WTC11 (cell line): Measurements from ENCODE around the gene PTPN3. TPM values are rescaled to one million over a fixed set of nuclear protein-coding genes. Genes with fewer than 3 reads are reported as not detected.

Experiments
- ATAC-seq: fragments of 200-7000 bp; cut with Tn5 transposase; 2 replicates; pipeline ENCODE4 v1.10.0; 2021; ENCODE audit warnings: mild to moderate bottlenecking, moderate library complexity
- CTCF ChIA-PET: fragments of 300-600 bp; sonication (Branson Sonifier 250); formaldehyde crosslinking; loops from one replicate; lab custom pipeline; 2021; ENCODE audit warnings: antibody characterized with exemption; lab: Charles Lee
- POLR2A ChIA-PET: fragments of 350-600 bp; sonication (Branson Sonifier 250); formaldehyde crosslinking; loops from one replicate; lab custom pipeline; 2021; ENCODE audit warnings: antibody characterized with exemption; lab: Charles Lee
- DNase-seq: peaks from one replicate; pipeline ENCODE4 v3.0.0; 2021; ENCODE audit warnings: low spot score
- H3K27ac Mint-ChIP-seq: 2 replicates; pipeline ENCODE4 v1.8.0; 2021; ENCODE audit warnings: mixed read lengths
- H3K27me3 Mint-ChIP-seq: 2 replicates; pipeline ENCODE4 v1.8.0; 2021; ENCODE audit warnings: low read depth, mild to moderate bottlenecking, moderate library complexity, mixed read lengths
- H3K36me3 Mint-ChIP-seq: 2 replicates; pipeline ENCODE4 v1.8.0; 2021; ENCODE audit warnings: mixed read lengths
- H3K4me1 Mint-ChIP-seq: 2 replicates; pipeline ENCODE4 v1.8.0; 2022; ENCODE audit warnings: mixed read lengths
- H3K4me3 Mint-ChIP-seq: 2 replicates; pipeline ENCODE4 v1.8.0; 2021; ENCODE audit warnings: mild to moderate bottlenecking, moderate library complexity, mixed read lengths
- H3K9me3 Mint-ChIP-seq: 2 replicates; pipeline ENCODE4 v1.8.0; 2021; ENCODE audit warnings: mixed read lengths
- HMGA2 ChIP-seq: fragments of 250-450 bp; sonication (Bioruptor Pico); IDR thresholded peaks from 2 replicates; pipeline ENCODE4 v1.4.0; 2021; ENCODE audit warnings: mild to moderate bottlenecking, moderate library complexity
- JAZF1 ChIP-seq: fragments of 250-450 bp; sonication (Bioruptor Pico); IDR thresholded peaks from 2 replicates; pipeline ENCODE4 v1.9.0; 2021; ENCODE audit warnings: moderate library complexity, mild to moderate bottlenecking, inconsistent platforms
- NR1H2 ChIP-seq: sonication (generic); formaldehyde crosslinking; IDR thresholded peaks from 2 replicates; pipeline ENCODE4 v1.9.0; 2021; ENCODE audit warnings: mild to moderate bottlenecking, moderate library complexity, missing genetic modification reagents
- NR2C2 ChIP-seq: sonication (generic); formaldehyde crosslinking; IDR thresholded peaks from 2 replicates; pipeline ENCODE4 v1.8.0; 2022; ENCODE audit warnings: mild to moderate bottlenecking, missing genetic modification reagents
- OVOL2 ChIP-seq: fragments of 250-450 bp; sonication (Bioruptor Pico); IDR thresholded peaks from 2 replicates; pipeline ENCODE4 v1.9.0; 2021; ENCODE audit warnings: mild to moderate bottlenecking, borderline replicate concordance
- USF1 ChIP-seq: sonication (generic); formaldehyde crosslinking; IDR thresholded peaks from 2 replicates; pipeline ENCODE4 v1.8.0; 2022; ENCODE audit warnings: mild to moderate bottlenecking, missing genetic modification reagents
- total RNA-seq: library from RNA; stranded (reverse); gene quantifications from 3 replicates; pipeline ENCODE4 v1.2.3, GENCODE V29; 2021
- TF ChIP-seq, protein P1 (sequence below): fragments of 250-450 bp; sonication (Bioruptor Pico); IDR thresholded peaks from 2 replicates; pipeline ENCODE4 v2.1.2; 2022; ENCODE audit warnings: mild to moderate bottlenecking, moderate library complexity
- TF ChIP-seq, protein P2 (sequence below): sonication (generic); formaldehyde crosslinking; IDR thresholded peaks from 2 replicates; pipeline ENCODE4 v1.8.1; 2022; ENCODE audit warnings: low read depth, mild to moderate bottlenecking, moderate library complexity, missing genetic modification reagents, borderline replicate concordance
- TF ChIP-seq, protein P3 (sequence below): fragments of 250-450 bp; sonication (Bioruptor Pico); IDR thresholded peaks from 2 replicates; pipeline ENCODE4 v1.9.0; 2021; ENCODE audit warnings: mild to moderate bottlenecking, borderline replicate concordance
- TF ChIP-seq, protein P4 (sequence below): sonication (generic); formaldehyde crosslinking; IDR thresholded peaks from 2 replicates; pipeline ENCODE4 v1.8.1; 2022; ENCODE audit warnings: mild to moderate bottlenecking, moderate library complexity, missing genetic modification reagents
- TF ChIP-seq, protein P5 (sequence below): fragments of 200-600 bp; IDR thresholded peaks from 2 replicates; pipeline ENCODE4 v1.8.0; 2022; ENCODE audit warnings: antibody characterized with exemption

PTPN3 gene
- total RNA-seq, 1 experiment from 2014 or later = 1.7 TPM

DNA sequence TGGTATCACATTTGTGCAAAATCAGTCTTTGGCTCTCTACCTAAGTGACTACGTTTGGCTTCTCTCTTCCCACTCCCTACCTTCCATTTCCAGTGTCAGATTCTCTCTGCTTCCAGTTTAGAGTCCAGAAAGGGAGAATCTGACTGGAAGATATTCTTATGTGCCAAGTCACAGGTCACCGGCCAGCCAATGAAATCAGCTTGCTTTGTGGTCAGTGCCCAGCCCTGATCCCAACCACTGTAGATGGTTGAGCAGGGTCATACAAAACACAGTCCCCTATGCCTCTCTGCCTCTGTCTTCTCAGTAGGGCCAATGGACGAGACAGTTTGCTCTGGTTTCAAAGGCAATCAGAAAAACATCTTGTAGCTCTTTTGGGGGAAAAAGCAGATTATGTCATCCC is 161.7 kb downstream of the PTPN3 start (continued):
- TF ChIP-seq, protein P1, sequence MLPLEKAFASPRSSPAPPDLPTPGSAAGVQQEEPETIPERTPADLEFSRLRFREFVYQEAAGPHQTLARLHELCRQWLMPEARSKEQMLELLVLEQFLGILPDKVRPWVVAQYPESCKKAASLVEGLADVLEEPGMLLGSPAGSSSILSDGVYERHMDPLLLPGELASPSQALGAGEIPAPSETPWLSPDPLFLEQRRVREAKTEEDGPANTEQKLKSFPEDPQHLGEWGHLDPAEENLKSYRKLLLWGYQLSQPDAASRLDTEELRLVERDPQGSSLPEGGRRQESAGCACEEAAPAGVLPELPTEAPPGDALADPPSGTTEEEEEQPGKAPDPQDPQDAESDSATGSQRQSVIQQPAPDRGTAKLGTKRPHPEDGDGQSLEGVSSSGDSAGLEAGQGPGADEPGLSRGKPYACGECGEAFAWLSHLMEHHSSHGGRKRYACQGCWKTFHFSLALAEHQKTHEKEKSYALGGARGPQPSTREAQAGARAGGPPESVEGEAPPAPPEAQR (CRISPR knock-in tag) = no peak
- TF ChIP-seq, protein P2, sequence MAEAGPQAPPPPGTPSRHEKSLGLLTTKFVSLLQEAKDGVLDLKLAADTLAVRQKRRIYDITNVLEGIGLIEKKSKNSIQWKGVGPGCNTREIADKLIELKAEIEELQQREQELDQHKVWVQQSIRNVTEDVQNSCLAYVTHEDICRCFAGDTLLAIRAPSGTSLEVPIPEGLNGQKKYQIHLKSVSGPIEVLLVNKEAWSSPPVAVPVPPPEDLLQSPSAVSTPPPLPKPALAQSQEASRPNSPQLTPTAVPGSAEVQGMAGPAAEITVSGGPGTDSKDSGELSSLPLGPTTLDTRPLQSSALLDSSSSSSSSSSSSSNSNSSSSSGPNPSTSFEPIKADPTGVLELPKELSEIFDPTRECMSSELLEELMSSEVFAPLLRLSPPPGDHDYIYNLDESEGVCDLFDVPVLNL (CRISPR knock-in tag) = no peak
- TF ChIP-seq OVOL2 (CRISPR knock-in tag) = no peak
- no peak for TF ChIP-seq NR1H2

GRCh38 chr9:109335929-109336328 is 162.2 kb downstream of the PTPN3 start:
- TF ChIP-seq, protein P3, sequence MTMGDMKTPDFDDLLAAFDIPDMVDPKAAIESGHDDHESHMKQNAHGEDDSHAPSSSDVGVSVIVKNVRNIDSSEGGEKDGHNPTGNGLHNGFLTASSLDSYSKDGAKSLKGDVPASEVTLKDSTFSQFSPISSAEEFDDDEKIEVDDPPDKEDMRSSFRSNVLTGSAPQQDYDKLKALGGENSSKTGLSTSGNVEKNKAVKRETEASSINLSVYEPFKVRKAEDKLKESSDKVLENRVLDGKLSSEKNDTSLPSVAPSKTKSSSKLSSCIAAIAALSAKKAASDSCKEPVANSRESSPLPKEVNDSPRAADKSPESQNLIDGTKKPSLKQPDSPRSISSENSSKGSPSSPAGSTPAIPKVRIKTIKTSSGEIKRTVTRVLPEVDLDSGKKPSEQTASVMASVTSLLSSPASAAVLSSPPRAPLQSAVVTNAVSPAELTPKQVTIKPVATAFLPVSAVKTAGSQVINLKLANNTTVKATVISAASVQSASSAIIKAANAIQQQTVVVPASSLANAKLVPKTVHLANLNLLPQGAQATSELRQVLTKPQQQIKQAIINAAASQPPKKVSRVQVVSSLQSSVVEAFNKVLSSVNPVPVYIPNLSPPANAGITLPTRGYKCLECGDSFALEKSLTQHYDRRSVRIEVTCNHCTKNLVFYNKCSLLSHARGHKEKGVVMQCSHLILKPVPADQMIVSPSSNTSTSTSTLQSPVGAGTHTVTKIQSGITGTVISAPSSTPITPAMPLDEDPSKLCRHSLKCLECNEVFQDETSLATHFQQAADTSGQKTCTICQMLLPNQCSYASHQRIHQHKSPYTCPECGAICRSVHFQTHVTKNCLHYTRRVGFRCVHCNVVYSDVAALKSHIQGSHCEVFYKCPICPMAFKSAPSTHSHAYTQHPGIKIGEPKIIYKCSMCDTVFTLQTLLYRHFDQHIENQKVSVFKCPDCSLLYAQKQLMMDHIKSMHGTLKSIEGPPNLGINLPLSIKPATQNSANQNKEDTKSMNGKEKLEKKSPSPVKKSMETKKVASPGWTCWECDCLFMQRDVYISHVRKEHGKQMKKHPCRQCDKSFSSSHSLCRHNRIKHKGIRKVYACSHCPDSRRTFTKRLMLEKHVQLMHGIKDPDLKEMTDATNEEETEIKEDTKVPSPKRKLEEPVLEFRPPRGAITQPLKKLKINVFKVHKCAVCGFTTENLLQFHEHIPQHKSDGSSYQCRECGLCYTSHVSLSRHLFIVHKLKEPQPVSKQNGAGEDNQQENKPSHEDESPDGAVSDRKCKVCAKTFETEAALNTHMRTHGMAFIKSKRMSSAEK = no peak
- no peak for TF ChIP-seq NR1H2
- no peak for TF ChIP-seq NR2C2
- TF ChIP-seq, protein P4, sequence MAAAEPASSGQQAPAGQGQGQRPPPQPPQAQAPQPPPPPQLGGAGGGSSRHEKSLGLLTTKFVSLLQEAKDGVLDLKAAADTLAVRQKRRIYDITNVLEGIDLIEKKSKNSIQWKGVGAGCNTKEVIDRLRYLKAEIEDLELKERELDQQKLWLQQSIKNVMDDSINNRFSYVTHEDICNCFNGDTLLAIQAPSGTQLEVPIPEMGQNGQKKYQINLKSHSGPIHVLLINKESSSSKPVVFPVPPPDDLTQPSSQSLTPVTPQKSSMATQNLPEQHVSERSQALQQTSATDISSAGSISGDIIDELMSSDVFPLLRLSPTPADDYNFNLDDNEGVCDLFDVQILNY (CRISPR knock-in tag) = no peak
- TF ChIP-seq USF1 (CRISPR knock-in tag) = no peak
- TF ChIP-seq, protein P5, sequence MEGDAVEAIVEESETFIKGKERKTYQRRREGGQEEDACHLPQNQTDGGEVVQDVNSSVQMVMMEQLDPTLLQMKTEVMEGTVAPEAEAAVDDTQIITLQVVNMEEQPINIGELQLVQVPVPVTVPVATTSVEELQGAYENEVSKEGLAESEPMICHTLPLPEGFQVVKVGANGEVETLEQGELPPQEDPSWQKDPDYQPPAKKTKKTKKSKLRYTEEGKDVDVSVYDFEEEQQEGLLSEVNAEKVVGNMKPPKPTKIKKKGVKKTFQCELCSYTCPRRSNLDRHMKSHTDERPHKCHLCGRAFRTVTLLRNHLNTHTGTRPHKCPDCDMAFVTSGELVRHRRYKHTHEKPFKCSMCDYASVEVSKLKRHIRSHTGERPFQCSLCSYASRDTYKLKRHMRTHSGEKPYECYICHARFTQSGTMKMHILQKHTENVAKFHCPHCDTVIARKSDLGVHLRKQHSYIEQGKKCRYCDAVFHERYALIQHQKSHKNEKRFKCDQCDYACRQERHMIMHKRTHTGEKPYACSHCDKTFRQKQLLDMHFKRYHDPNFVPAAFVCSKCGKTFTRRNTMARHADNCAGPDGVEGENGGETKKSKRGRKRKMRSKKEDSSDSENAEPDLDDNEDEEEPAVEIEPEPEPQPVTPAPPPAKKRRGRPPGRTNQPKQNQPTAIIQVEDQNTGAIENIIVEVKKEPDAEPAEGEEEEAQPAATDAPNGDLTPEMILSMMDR = no peak
- TF ChIP-seq HMGA2 = no peak
- Mint-ChIP-seq H3K4me1 (peaks cover 4% of the 10 kb centered on the region; the same call in 1 of the 2 replicates), H3K36me3 (no peaks in the 10 kb centered on the region), H3K27me3 (no peaks in the 10 kb centered on the region), H3K4me3 (no peak overlapping the region), H3K9me3 (no peaks in the 10 kb centered on the region), H3K27ac (no peak overlapping the region)
- DNase-seq (no peak), ATAC-seq (no peak)
- ChIA-PET POLR2A (no interaction called here), CTCF (interaction anchor here (1.2 kb wide), 2 partner anchors 10 to 75 kb away, joined by 3 to 5 read pairs; no protein-coding TSS in a partner anchor)

- H3K4me1 Mint-ChIP-seq = peaks cover 4% of the 10 kb centered on the region; the same call in 1 of the 2 replicates
- ChIA-PET CTCF (no interaction called here), POLR2A (no interaction called here)
Measured at GRCh38 chr9:109335121-109335520, 163.0 kb downstream of the PTPN3 start.

More at GRCh38 chr9:109335121-109335520, 163.0 kb downstream of the PTPN3 start:
- no peak for DNase-seq
- no peak overlapping the region for H3K27ac Mint-ChIP-seq
- H3K4me3 Mint-ChIP-seq = no peak overlapping the region
- H3K36me3 Mint-ChIP-seq = no peaks in the 10 kb centered on the region
- H3K9me3 Mint-ChIP-seq = no peaks in the 10 kb centered on the region
- no peak for ATAC-seq
- H3K27me3 Mint-ChIP-seq = no peaks in the 10 kb centered on the region
- TF ChIP-seq JAZF1 (CRISPR knock-in tag) = no peak
- TF ChIP-seq, all 79 proteins: peak for 0
